Ovary (tissue), 9 donors: ENCODE results near the gene TOP1. TPM values are rescaled to one million over a fixed set of nuclear protein-coding genes. Genes with fewer than 3 reads are reported as not detected.

ENCODE experiments used
- DNase-seq, 5 donors: peaks; one replicate each; pipeline ENCODE4 v3.0.0-alpha.2; 2019 to 2020
- H3K27ac ChIP-seq, 2 donors: fragments of 200-600 bp; one replicate each; pipeline versions ENCODE4 v1.5.1 to v1.8.0; 2019 to 2022
- H3K27me3 ChIP-seq: fragments of 200-600 bp; one replicate; pipeline ENCODE4 v1.8.0; 2022
- H3K36me3 ChIP-seq: fragments of 200-600 bp; sonication (generic); one replicate; pipeline ENCODE4 v1.5.1; 2019
- H3K4me1 ChIP-seq: one replicate; pipeline ENCODE4 v1.8.1; 2013; ENCODE audit warnings: mild to moderate bottlenecking, moderate library complexity; ENCODE audit not compliant: insufficient read depth
- H3K4me3 ChIP-seq: fragments of 200-600 bp; sonication (generic); one replicate; pipeline ENCODE4 v1.5.1; 2017
- H3K9me3 ChIP-seq, 2 donors: fragments of 200-600 bp in 1 of 2; sonication (generic) in 1 of 2; one replicate each; pipeline versions ENCODE4 v1.5.1 to v1.8.1; 2013 to 2019; ENCODE audit warnings: mild to moderate bottlenecking in 1 of 2, moderate library complexity in 1 of 2
- CTCF ChIP-seq, 3 donors: fragments of 450-650 bp in 2 of 3; fragments of 200-600 bp in 1 of 3; IDR thresholded peaks; one replicate each; pipeline versions ENCODE4 v1.5.1 to v1.8.0; 2016 to 2022; ENCODE audit warnings: antibody characterized with exemption in 3 of 3, mild to moderate bottlenecking in 1 of 3
- EP300 ChIP-seq: sonication (generic); formaldehyde crosslinking; IDR thresholded peaks from one replicate; pipeline ENCODE4 v1.6.1; 2017; ENCODE audit warnings: antibody characterized with exemption
- POLR2A ChIP-seq: fragments of 450-650 bp; IDR thresholded peaks from one replicate; pipeline ENCODE4 v1.6.1; 2017; ENCODE audit warnings: antibody characterized with exemption, mild to moderate bottlenecking, moderate library complexity
- WGBS, 3 donors: extraction: QIAGEN DNeasy Blood & Tissue Kit in 1 of 3; methylation state at CpG; one replicate each; pipeline versions ENCODE4 v1.1.5 to v1.1.7; 2013 to 2017; 5-methylcytosine and 5-hydroxymethylcytosine counted together
- intact Hi-C, 4 donors: fragments of 100-400 bp; cut with DNase I; formaldehyde crosslinking; loops; one replicate each; pipeline versions ENCODE4 v1.11.0 to v1.15.1; 2022 to 2023
- polyA plus RNA-seq, 2 donors: library from polyadenylated mRNA; stranded (reverse); fragments of 200-250 nt in 1 of 2; fragments of 350-450 nt in 1 of 2; fragmentation: Illumina TruSeq in 1 of 2; extraction: RNeasy Lipid Tissue Mini Kit (QIAGEN cat#74804) in 1 of 2; gene quantifications; one replicate each; pipeline ENCODE4 v1.2.3, GENCODE V29; 2013 to 2014
- total RNA-seq, 7 donors: library from RNA; depleted of rRNA in 2 of 7; stranded (reverse); fragments of >200 nt in 2 of 7; fragmentation: NEBNext Ultra II Directional in 3 of 7; extraction: Animal tissue kit (Norgen Biotek cat#: 25700) in 3 of 7; gene quantifications; one replicate each; pipeline versions ENCODE4 v1.1.0 to v1.2.4, GENCODE V29; 2016 to 2023
- donor health status: DM: no; HTN: no; CAD: no; lungs with moderate emphysema.
- donor health status: DM: no; HTN: no; CAD: no.
- donor health status: Bipolar disorder and iron deficiency.
- donor health status: DM: yes; HTN: yes; CAD: no.
- donor health status: DM: no; HTN: no; CAD: no.
- donor health status: DM: yes; HTN: yes; CAD: no.

TOP1 gene
- total and polyA plus RNA-seq, 9 donors, result 20.9 to 48.4 (median 35.6) TPM

GRCh38 chr20:41159547-41159946 is 130.9 kb downstream of the TOP1 start:
- TF ChIP-seq POLR2A, result no peak
- TF ChIP-seq CTCF (IDR thresholded peaks at IDR 0.05), result no peak
- TF ChIP-seq EP300, result no peak
- Histone ChIP-seq H3K4me3 (no peak overlapping the region), H3K36me3 (no peaks in the 10 kb centered on the region), H3K27ac (no peak overlapping the region), H3K9me3 (no peaks in the 10 kb centered on the region), H3K4me1 (peaks cover 12% of the 10 kb centered on the region), H3K27me3 (no peaks in the 10 kb centered on the region)
- WGBS, 3 donors, result 86 to 90% (median 88%) methylated on average over 10 of the region's 10 CpGs
- intact Hi-C loops, result no loop called here
- no peak for DNase-seq

- Histone ChIP-seq H3K9me3 (no peaks in the 10 kb centered on the region), H3K27ac (no peak overlapping the region), H3K36me3 (no peaks in the 10 kb centered on the region), H3K4me1 (peaks cover 6% of the 10 kb centered on the region), H3K27me3 (no peaks in the 10 kb centered on the region), H3K4me3 (no peak overlapping the region)
- no peak for DNase-seq
- intact Hi-C loops, result loop anchor here in 2 of 4 donors (10.0 kb wide), 2 partner anchors 64 to 244 kb away; no protein-coding TSS in a partner anchor
- WGBS, 3 donors, result 80 to 91% (median 81%) methylated on average over 2 of the region's 2 CpGs
- TF ChIP-seq CTCF (IDR thresholded peaks at IDR 0.05), result no peak
- TF ChIP-seq EP300, result no peak
- TF ChIP-seq POLR2A, result no peak
Observed at GRCh38 chr20:41160686-41161085, 132.1 kb downstream of the TOP1 start.

- Histone ChIP-seq H3K9me3 (no peaks in the 10 kb centered on the region), H3K4me3 (no peak overlapping the region), H3K4me1 (peaks cover 3% of the 10 kb centered on the region), H3K36me3 (no peaks in the 10 kb centered on the region), H3K27me3 (no peaks in the 10 kb centered on the region), H3K27ac (no peak overlapping the region)
- 17 to 32% (median 22%) methylated on average over 1 of the region's 1 CpG for WGBS, 3 donors
- no peak for DNase-seq
- no peak for TF ChIP-seq EP300
- no peak for TF ChIP-seq CTCF (IDR thresholded peaks at IDR 0.05)
- no peak for TF ChIP-seq POLR2A
- intact Hi-C loops, result loop anchor here in 2 of 4 donors (10.0 kb wide), 2 partner anchors 63 to 243 kb away; no protein-coding TSS in a partner anchor
Observed at GRCh38 chr20:41161886-41162285, 133.3 kb downstream of the TOP1 start.

- H3K27ac ChIP-seq, result no peak overlapping the region
- no peak overlapping the region for H3K4me3 ChIP-seq
- H3K36me3 ChIP-seq, result no peaks in the 10 kb centered on the region
- 93 to 96% (median 94%) methylated on average over 11 of the region's 11 CpGs for WGBS, 3 donors
- no peaks in the 10 kb centered on the region for H3K9me3 ChIP-seq
- DNase-seq, result no peak
- intact Hi-C loops, result loop anchor here in 2 of 4 donors (10.0 kb wide), 2 partner anchors 62 to 242 kb away; no protein-coding TSS in a partner anchor
- no peaks in the 10 kb centered on the region for H3K27me3 ChIP-seq
- TF ChIP-seq POLR2A, result no peak
- no peak for TF ChIP-seq EP300
- no peak for TF ChIP-seq CTCF (IDR thresholded peaks at IDR 0.05)
- peaks cover 2% of the 10 kb centered on the region for H3K4me1 ChIP-seq
Observed at GRCh38 chr20:41162396-41162795, 133.8 kb downstream of the TOP1 start.
